Spleen (tissue), 11 donors: ENCODE data around the gene KXD1. TPM values are rescaled to one million over a fixed set of nuclear protein-coding genes. Genes with fewer than 3 reads are reported as not detected.

Experiments used
- DNase-seq: peaks from one replicate; pipeline ENCODE4 v3.0.0-alpha.2; 2020
- H3K27ac ChIP-seq, 8 donors: fragments of 200-600 bp; sonication (generic) in 7 of 8; 1 replicate in 4 of 8; 2 replicates in 4 of 8; pipeline versions ENCODE4 v1.5.0 to v1.8.0; 2016 to 2021; ENCODE audit warnings: inconsistent platforms in 4 of 8, mild to moderate bottlenecking in 4 of 8, moderate library complexity in 1 of 8
- H3K27me3 ChIP-seq, 7 donors: fragments of 200-600 bp; sonication (generic) in 6 of 7; replicated peaks in 1 of 7; 1 replicate in 4 of 7; 2 replicates in 3 of 7; pipeline versions ENCODE4 v1.5.0 to v1.8.0; 2016 to 2021; ENCODE audit warnings: inconsistent platforms in 3 of 7, mild to moderate bottlenecking in 1 of 7
- H3K36me3 ChIP-seq, 6 donors: fragments of 200-600 bp; sonication (generic) in 5 of 6; 1 replicate in 4 of 6; 2 replicates in 2 of 6; pipeline versions ENCODE4 v1.5.0 to v1.8.0; 2016 to 2021; ENCODE audit warnings: inconsistent platforms in 2 of 6
- H3K4me1 ChIP-seq, 6 donors: fragments of 200-600 bp; sonication (generic) in 5 of 6; 1 replicate in 3 of 6; 2 replicates in 3 of 6; pipeline versions ENCODE4 v1.5.0 to v1.8.0; 2016 to 2021; ENCODE audit warnings: inconsistent platforms in 3 of 6
- H3K4me3 ChIP-seq, 8 donors: fragments of 200-600 bp; sonication (generic) in 7 of 8; 1 replicate in 4 of 8; 2 replicates in 4 of 8; pipeline versions ENCODE4 v1.5.0 to v1.8.0; 2016 to 2021; ENCODE audit warnings: inconsistent platforms in 4 of 8, mild to moderate bottlenecking in 4 of 8, moderate library complexity in 2 of 8
- H3K9me3 ChIP-seq, 8 donors: fragments of 200-600 bp; sonication (generic) in 7 of 8; 1 replicate in 4 of 8; 2 replicates in 4 of 8; pipeline versions ENCODE4 v1.5.0 to v1.8.0; 2016 to 2021; ENCODE audit warnings: inconsistent platforms in 4 of 8
- POLR2A ChIP-seq, 3 donors: fragments of 450-650 bp; IDR thresholded peaks; one replicate each; pipeline ENCODE4 v1.5.1; 2017; ENCODE audit warnings: antibody characterized with exemption in 3 of 3, mild to moderate bottlenecking in 1 of 3
- POLR2AphosphoS5 ChIP-seq, 3 donors: sonication (generic); formaldehyde crosslinking; IDR thresholded peaks; one replicate each; pipeline ENCODE4 v1.5.1; 2017; ENCODE audit warnings: antibody characterized with exemption in 3 of 3
- WGBS, 5 donors: extraction: QIAGEN DNeasy Blood & Tissue Kit in 3 of 5; methylation state at CpG; one replicate each; pipeline versions ENCODE4 v1.1.5 to v1.1.7; 2013 to 2018; 5-methylcytosine and 5-hydroxymethylcytosine counted together
- intact Hi-C: fragments of 100-400 bp; cut with DNase I; formaldehyde crosslinking; loops from one replicate; pipeline ENCODE4 v1.15.0; 2023; ENCODE audit warnings: low total_unique reads
- polyA plus RNA-seq, 3 donors: library from polyadenylated mRNA; stranded (reverse); fragments of 200-250 nt; gene quantifications; one replicate each; pipeline ENCODE4 v1.2.1, GENCODE V29; 2013
- total RNA-seq, 7 donors: library from RNA; depleted of rRNA in 3 of 7; stranded (reverse); fragments of >200 nt in 3 of 7; fragmentation: NEBNext Ultra II Directional in 4 of 7; extraction: Animal tissue kit (Norgen Biotek cat#: 25700) in 4 of 7; gene quantifications; one replicate each; pipeline versions ENCODE4 v1.1.0 to v1.2.1, GENCODE V29; 2016 to 2021
- TF ChIP-seq, protein P1 (sequence below), 11 experiments: fragments of 200-600 bp in 7 of 11; fragments of 450-650 bp in 4 of 11; sonication (generic) in 4 of 11; IDR thresholded peaks in 8 of 11; conservative IDR thresholded peaks in 3 of 11; 1 replicate in 7 of 11; 2 replicates in 4 of 11; pipeline versions ENCODE4 v1.4.0 to v1.8.0; 2016 to 2021; ENCODE audit warnings: antibody characterized with exemption in 11 of 11, inconsistent platforms in 4 of 11, mild to moderate bottlenecking in 1 of 11
- donor health status: healthy with polysubstance abuse.
- donor health status: DM: no; HTN: no; CAD: no; lungs with moderate emphysema.
- donor health status: DM: no; HTN: no; CAD: no.
- donor health status: Bipolar disorder and iron deficiency.
- donor health status: healthy.
- donor health status: DM: no; HTN: no; CAD: no.
- donor health status: DM: yes; HTN: yes; CAD: no.

KXD1 gene
- total and polyA plus RNA-seq, 10 donors: 63.9 to 90.9 (median 74.8) TPM

DNA sequence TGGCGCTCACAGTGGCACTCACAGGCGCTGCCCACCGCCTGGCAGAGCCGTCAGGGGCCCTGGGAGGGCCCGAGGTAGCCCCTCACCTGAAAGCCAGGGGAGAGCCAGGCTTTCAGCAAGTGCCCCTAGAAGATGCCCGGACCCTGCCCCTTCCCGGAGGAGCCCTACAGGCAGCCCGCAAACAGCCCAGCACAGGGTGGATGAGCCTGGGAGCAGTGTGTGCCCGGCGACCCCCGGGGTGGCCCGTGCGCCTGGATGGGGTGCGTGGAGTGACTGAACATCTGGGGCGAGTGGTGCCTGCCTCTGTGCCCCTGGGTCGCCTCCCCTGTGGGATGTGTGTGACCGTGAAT, 47.5 kb downstream of the KXD1 start:
- H3K4me3 ChIP-seq: no peak overlapping the region
- H3K4me1 ChIP-seq: peaks cover 7 to 49% (median 28%) of the 10 kb centered on the region in 6 donors
- TF ChIP-seq, protein P1, sequence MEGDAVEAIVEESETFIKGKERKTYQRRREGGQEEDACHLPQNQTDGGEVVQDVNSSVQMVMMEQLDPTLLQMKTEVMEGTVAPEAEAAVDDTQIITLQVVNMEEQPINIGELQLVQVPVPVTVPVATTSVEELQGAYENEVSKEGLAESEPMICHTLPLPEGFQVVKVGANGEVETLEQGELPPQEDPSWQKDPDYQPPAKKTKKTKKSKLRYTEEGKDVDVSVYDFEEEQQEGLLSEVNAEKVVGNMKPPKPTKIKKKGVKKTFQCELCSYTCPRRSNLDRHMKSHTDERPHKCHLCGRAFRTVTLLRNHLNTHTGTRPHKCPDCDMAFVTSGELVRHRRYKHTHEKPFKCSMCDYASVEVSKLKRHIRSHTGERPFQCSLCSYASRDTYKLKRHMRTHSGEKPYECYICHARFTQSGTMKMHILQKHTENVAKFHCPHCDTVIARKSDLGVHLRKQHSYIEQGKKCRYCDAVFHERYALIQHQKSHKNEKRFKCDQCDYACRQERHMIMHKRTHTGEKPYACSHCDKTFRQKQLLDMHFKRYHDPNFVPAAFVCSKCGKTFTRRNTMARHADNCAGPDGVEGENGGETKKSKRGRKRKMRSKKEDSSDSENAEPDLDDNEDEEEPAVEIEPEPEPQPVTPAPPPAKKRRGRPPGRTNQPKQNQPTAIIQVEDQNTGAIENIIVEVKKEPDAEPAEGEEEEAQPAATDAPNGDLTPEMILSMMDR (IDR thresholded peaks at IDR 0.05 in 8 of 11, conservative IDR thresholded peaks at IDR 0.05 in 3 of 11): no peak
- no peak for TF ChIP-seq POLR2AphosphoS5 (IDR thresholded peaks at IDR 0.05)
- TF ChIP-seq POLR2A (IDR thresholded peaks at IDR 0.05): no peak
- 5 to 13% (median 8%) methylated on average over 5 to 17 of the region's 17 CpGs for whole genome bisulfite sequencing, 5 donors
- DNase-seq: no peak
- no peaks in the 10 kb centered on the region for H3K9me3 ChIP-seq
- H3K27ac ChIP-seq: no peak overlapping the region
- no peaks in the 10 kb centered on the region for H3K36me3 ChIP-seq
- intact Hi-C loops: no loop called here
- peaks cover 15 to 98% (median 80%) of the 10 kb centered on the region in 7 donors for H3K27me3 ChIP-seq

DNA sequence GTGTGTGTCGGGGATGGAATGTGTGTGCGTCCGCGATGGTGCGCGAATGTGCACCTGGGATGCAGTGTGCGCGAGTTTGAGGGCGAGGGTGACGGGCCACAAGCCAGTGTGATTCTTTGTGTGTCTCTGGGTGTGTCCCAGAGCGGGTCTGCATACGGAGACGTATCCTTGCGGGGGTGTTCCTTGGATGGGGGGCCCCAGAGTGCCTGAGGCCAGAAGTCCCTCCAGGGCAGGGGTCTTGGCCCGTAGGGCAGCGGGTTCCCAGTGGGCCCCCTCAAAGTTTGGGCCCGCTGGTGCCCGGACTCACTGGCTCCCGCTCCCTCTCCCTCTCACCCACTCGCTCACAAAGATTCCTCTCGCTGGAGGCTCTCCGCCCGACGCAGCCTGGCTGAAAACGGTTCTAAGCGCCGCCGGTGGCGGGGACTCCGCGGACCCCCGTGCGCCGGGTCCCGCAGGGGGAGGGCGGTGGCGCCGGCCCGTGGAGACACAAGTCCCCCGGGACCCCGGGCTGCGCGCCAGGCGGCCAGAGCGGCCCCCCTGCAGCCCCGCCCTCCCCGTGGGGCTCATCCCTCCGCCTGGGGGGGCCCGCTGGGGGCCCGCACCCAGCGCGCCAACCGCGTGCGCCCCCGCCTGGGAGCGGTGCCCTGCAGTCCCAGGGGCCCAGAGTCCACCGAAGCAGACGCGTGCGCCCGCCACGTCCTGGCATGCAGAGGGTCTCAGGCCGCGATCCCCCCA, 48.0 kb downstream of the KXD1 start:
- peak overlapping the region in 1 of 8 donors; percentile 32 for H3K4me3 ChIP-seq
- intact Hi-C loops: no loop called here

DNA sequence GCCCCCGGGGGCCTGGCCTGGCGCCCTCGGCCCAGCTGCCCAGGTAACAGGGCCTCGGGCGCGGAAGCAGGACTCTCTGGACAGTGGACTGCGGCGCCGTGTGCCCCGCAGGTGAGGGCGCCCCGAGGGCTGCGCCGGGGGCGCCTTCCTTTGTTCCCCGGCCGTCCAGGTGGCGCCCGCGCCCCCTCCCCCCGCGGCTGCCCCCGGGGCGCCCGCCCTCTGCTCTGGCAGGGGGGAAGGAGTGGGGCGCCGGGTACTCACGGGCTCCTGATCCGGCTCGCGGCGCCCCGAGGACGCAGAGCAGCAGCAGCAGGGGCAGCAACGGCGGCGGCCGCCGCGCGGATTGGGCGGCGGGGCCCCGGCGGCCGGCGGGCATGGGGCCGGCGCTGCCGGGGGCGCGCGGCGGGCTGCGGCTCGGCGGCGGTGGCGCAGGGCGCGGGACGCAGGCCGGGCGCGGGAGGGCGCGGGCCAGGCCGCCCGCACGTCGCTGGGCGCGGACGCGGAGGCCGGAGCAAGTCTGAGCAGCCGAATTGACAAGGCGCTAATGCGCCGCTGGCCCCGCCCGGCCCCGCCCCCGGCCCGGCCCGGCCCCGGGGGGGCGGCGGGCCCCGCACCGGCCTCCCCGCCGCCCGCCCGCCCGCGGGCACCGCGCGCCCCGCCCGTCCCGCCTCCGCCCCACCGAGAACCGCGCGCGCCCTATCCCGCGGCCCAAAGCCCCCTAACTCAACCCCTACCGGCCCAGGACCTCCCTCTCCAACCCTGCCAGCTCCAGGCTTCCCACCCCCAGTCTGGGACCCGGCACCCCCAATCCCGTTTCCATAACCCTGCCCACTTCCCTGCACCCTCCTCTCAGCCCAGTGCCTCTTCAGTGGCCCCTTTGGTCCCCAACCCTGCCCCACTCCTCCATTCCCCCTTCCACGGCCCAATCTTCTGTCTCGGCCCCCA, 48.9 kb downstream of the KXD1 start, which contains the start of gene CRLF1:
TSS of gene CRLF1 (minus strand) at position 519 of the 945 bp plus-strand sequence. CDS start at position 376, 143 bp downstream.
- Histone ChIP-seq H3K4me1 (peaks cover 17 to 63% (median 40%) of the 10 kb centered on the region in 6 donors), H3K36me3 (no peaks in the 10 kb centered on the region), H3K27ac (no peak within 1 kb of the TSS), H3K27me3 (peaks cover 26 to 98% (median 88%) of the 10 kb centered on the region in 7 donors), H3K4me3 (peak within 1 kb of the TSS in 1 of 8 donors; percentile 50), H3K9me3 (no peaks in the 10 kb centered on the region)
- intact Hi-C loops: no loop called here
- no peak for DNase-seq
- no peak for TF ChIP-seq POLR2A (IDR thresholded peaks at IDR 0.05)
- TF ChIP-seq, protein P1 (IDR thresholded peaks at IDR 0.05 in 8 of 11, conservative IDR thresholded peaks at IDR 0.05 in 3 of 11): no peak
- 2 to 5% (median 2%) methylated on average over 11 to 113 of the region's 116 CpGs for WGBS, 5 donors

More for the DNA sequence above, 48.0 kb downstream of the KXD1 start:
- Histone ChIP-seq H3K4me1 (peaks cover 9 to 54% (median 32%) of the 10 kb centered on the region in 6 donors), H3K27me3 (peaks cover 20 to 98% (median 85%) of the 10 kb centered on the region in 7 donors), H3K27ac (no peak overlapping the region), H3K9me3 (no peaks in the 10 kb centered on the region), H3K36me3 (no peaks in the 10 kb centered on the region)
- TF ChIP-seq POLR2A (IDR thresholded peaks at IDR 0.05) (no peak), POLR2AphosphoS5 (IDR thresholded peaks at IDR 0.05) (no peak)
- TF ChIP-seq, protein P1 (IDR thresholded peaks at IDR 0.05 in 8 of 11, conservative IDR thresholded peaks at IDR 0.05 in 3 of 11): no peak
- DNase-seq: no peak
- 2 to 10% (median 4%) methylated on average over 22 to 65 of the region's 65 CpGs for WGBS, 5 donors
